Astrocyte (in vitro differentiated cells and primary cell): ENCODE measurements around the gene FBLN2.

Experiments
- EZH2 ChIP-seq: IDR thresholded peaks from 2 replicates; pipeline ENCODE4 v1.6.1; 2012; ENCODE audit warnings: mild to moderate bottlenecking, low read length, inconsistent platforms; ENCODE audit not compliant: insufficient read depth
- TF ChIP-seq, protein P1 (sequence below): IDR thresholded peaks from 2 replicates; pipeline ENCODE4 v1.5.1; 2011; ENCODE audit warnings: low read depth, mild to moderate bottlenecking, inconsistent platforms, low read length, moderate library complexity; ENCODE audit not compliant: insufficient read depth

DNA sequence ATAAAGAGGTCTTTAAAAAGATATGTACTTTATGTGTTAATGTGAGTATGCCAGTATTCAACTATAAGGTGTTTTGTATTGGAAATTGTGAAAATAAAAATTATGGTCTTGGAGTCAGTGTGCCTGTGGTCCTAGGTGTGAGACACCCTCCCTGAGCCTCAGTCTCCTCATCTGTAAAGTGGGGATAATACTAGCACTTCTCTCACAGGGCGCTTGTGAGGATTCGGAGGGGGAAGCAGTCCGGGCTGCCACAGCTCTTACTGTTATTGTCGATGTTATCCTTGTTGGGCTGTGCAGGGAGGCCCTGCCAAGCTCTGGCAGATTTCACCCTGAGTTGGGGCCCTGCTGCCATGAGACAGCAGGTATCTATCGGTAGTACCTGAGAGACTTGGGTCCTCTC is 26.7 kb upstream of the FBLN2 start:
- TF ChIP-seq, protein P1, sequence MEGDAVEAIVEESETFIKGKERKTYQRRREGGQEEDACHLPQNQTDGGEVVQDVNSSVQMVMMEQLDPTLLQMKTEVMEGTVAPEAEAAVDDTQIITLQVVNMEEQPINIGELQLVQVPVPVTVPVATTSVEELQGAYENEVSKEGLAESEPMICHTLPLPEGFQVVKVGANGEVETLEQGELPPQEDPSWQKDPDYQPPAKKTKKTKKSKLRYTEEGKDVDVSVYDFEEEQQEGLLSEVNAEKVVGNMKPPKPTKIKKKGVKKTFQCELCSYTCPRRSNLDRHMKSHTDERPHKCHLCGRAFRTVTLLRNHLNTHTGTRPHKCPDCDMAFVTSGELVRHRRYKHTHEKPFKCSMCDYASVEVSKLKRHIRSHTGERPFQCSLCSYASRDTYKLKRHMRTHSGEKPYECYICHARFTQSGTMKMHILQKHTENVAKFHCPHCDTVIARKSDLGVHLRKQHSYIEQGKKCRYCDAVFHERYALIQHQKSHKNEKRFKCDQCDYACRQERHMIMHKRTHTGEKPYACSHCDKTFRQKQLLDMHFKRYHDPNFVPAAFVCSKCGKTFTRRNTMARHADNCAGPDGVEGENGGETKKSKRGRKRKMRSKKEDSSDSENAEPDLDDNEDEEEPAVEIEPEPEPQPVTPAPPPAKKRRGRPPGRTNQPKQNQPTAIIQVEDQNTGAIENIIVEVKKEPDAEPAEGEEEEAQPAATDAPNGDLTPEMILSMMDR = no peak
- no peak for TF ChIP-seq EZH2
